Measurements from ENCODE around the gene ALLC.

DNA sequence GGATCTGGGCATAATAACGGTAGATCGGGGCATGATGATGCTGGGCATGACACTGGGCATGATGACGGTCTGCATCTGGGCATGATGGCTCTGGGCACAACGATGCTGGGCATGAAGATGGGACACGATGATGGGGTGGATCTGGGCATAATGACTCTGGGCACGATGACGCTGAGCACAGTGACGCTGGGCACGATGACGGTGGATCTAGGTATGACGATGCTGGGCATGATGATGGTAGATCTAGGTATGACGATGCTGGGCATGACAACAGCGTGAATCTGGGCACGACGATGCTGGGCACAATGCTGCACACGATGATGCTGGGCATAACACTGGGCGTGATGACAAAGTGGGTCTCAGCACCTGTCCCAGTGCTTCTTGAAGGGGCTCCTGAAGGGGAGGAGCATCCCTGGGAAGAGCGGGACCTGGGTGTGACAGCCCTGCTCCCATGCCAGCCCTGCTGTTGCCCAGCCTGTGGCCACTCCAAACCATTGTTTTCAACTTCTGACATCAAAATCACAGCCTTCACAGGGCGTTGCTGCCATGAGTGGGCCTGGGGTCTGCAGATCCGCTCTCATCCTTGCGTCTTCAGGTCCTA is 30.4 kb upstream of the ALLC start:
- TF ChIP-seq POLR2A (IDR thresholded peaks at IDR 0.05): no peak
- TF ChIP-seq, protein P1, sequence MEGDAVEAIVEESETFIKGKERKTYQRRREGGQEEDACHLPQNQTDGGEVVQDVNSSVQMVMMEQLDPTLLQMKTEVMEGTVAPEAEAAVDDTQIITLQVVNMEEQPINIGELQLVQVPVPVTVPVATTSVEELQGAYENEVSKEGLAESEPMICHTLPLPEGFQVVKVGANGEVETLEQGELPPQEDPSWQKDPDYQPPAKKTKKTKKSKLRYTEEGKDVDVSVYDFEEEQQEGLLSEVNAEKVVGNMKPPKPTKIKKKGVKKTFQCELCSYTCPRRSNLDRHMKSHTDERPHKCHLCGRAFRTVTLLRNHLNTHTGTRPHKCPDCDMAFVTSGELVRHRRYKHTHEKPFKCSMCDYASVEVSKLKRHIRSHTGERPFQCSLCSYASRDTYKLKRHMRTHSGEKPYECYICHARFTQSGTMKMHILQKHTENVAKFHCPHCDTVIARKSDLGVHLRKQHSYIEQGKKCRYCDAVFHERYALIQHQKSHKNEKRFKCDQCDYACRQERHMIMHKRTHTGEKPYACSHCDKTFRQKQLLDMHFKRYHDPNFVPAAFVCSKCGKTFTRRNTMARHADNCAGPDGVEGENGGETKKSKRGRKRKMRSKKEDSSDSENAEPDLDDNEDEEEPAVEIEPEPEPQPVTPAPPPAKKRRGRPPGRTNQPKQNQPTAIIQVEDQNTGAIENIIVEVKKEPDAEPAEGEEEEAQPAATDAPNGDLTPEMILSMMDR (IDR thresholded peaks at IDR 0.05): no peak

All from testis (tissue), 2 donors.